SK-N-SH treated with all-trans-retinoic acid at 6 μM for 48 hours (cell line): ENCODE results near the gene TOB1.

Experiments used
- ISL1 ChIP-seq: fragments of 250-450 bp; sonication (Bioruptor Pico); IDR thresholded peaks from 2 replicates; pipeline ENCODE4 v2.1.2; 2022; ENCODE audit warnings: mild to moderate bottlenecking, moderate library complexity
- OSR1 ChIP-seq: fragments of 250-450 bp; sonication (Bioruptor Pico); IDR thresholded peaks from 2 replicates; pipeline ENCODE4 v1.8.0; 2022; ENCODE audit warnings: moderate library complexity, mild to moderate bottlenecking, inconsistent platforms
- PATZ1 ChIP-seq: fragments of 250-450 bp; sonication (Bioruptor Pico); IDR thresholded peaks from 2 replicates; pipeline ENCODE4 v1.8.0; 2020; ENCODE audit warnings: mild to moderate bottlenecking, moderate library complexity, borderline replicate concordance

DNA sequence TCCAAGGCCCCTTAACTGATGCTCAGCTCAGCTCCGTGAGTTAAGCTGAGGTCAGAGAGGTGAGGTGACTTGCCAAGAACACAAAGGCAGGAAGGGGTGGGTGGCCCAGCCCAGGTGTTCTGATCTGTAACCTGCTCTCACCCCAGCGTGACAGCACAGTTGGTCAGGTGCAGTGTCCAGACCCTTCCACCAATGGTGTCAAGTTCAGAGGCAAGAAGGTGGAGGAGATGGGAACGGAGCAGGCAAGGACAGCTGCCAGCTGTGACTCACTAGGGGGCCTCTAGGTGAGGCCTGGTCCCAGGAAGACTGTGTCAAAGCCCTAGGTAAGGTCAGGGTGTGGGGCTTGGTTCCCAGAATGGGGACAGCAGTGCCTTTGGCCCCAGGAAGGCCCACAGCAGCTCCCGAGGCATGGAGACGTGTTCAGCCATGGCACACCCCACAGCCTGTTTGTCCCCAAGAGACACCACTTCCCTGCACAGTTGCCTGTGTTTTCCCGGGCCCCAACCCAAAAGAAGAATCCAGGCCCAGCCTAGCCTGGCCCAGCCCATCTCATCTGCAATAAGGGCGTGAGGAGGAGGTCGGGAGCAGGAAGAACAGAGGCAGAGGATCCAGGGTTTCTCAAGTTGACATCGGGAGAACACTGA is 23.5 kb downstream of the TOB1 start:
- TF ChIP-seq ISL1 (CRISPR knock-in tag) (no peak), PATZ1 (CRISPR knock-in tag) (no peak), OSR1 (CRISPR knock-in tag) (no peak)
